ENCODE measurements around the gene CNTNAP2. TPM values are rescaled to one million over a fixed set of nuclear protein-coding genes. Genes with fewer than 3 reads are reported as not detected.
A peak's percentile ranks its signal among the peaks of the same experiment; 100 is the strongest.
"Not testable (repeated sequence)": the region's sequence is repeated elsewhere in the genome, so short reads cannot be mapped to it uniquely, and the experiment has no call there.

Gene CNTNAP2
- total RNA-seq, 4 donors from 2014 or later = 0.25 to 0.89 (median 0.30) TPM; not detected in 1

GRCh38 chr7:148330124-148330818 is 2213.7 kb downstream of the CNTNAP2 start:
- no peak overlapping the region for H3K4me3 ChIP-seq
- H3K9me3 ChIP-seq = no peaks in the 10 kb centered on the region
- no peak for DNase-seq (ENCODE audit: low spot score in 2 of 2)
- no peaks in the 10 kb centered on the region for H3K4me1 ChIP-seq
- TF ChIP-seq POLR2A (IDR thresholded peaks at IDR 0.05) (no peak), CTCF (IDR thresholded peaks at IDR 0.05) (no peak), EP300 (IDR thresholded peaks at IDR 0.05) (no peak), POLR2AphosphoS5 (IDR thresholded peaks at IDR 0.05) (no peak)
- H3K36me3 ChIP-seq = no peaks in the 10 kb centered on the region
- no peak overlapping the region for H3K27ac ChIP-seq
- 84% methylated on average over 15 of the region's 15 CpGs for WGBS
- H3K27me3 ChIP-seq = peaks cover 4% of the 10 kb centered on the region

GRCh38 chr7:148330822-148331221 is 2214.2 kb downstream of the CNTNAP2 start:
- no peaks in the 10 kb centered on the region for H3K9me3 ChIP-seq
- 88% methylated on average over 9 of the region's 9 CpGs for WGBS
- H3K27ac ChIP-seq = no peak overlapping the region
- peaks cover 4% of the 10 kb centered on the region for H3K27me3 ChIP-seq
- TF ChIP-seq POLR2A (IDR thresholded peaks at IDR 0.05) (no peak), POLR2AphosphoS5 (IDR thresholded peaks at IDR 0.05) (no peak), EP300 (IDR thresholded peaks at IDR 0.05) (no peak), CTCF (IDR thresholded peaks at IDR 0.05) (no peak)
- H3K4me3 ChIP-seq = no peak overlapping the region
- no peaks in the 10 kb centered on the region for H3K4me1 ChIP-seq
- no peaks in the 10 kb centered on the region for H3K36me3 ChIP-seq
- DNase-seq (ENCODE audit: low spot score in 2 of 2) = no peak

GRCh38 chr7:148331456-148331855 is 2214.9 kb downstream of the CNTNAP2 start:
- WGBS = 68% methylated on average over 11 of the region's 11 CpGs
- not testable (repeated sequence) for H3K27me3 ChIP-seq, H3K27ac ChIP-seq, H3K9me3 ChIP-seq, H3K4me1 ChIP-seq, H3K36me3 ChIP-seq, H3K4me3 ChIP-seq
- peak in 1 of 2 donors; percentile 73 for DNase-seq (ENCODE audit: low spot score in 2 of 2)

DNA sequence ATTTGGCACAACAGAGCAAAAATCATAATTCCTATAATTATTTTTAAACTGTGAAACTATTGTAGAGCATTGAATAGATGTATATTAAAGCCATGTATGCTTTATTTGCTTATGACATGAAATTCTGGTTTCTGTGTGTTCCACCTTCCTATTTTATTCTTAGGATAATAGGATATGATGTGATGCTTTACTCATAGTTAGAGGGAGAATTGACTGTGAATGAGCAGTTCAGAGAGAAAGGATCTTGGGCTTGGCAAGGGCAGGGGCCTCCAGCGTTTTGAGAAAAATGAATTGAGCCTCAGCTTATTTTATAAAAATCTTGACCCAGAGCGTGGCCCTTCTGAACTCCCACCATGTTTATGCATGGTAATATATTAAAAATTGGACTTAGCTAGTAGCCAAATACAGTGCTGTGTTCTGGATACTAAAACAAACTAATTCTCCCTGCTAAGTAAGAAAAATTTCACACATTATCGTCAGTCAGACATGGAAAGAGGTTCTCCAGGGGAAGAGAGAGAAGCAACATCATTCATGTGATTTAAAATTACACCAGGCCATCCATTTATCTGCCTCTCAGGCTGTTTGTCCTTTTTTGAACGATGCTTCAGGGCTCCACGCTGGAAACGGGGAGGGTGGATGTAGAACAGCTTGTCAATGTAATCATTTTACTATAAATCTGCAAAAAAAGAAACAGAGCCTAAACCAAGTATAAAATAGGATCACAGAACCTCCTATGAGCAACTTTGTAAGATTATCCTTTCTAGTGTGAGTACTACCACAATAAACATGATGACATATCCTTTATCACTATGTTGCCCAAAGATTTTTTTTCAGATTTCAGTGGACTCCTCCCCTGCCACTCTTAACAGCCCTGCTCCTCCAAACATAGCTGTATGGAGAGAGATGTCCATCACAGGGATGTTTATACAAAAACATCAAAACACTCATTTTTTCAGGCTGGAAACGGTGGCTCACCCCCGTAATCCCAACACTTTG is 2215.9 kb downstream of the CNTNAP2 start:
- H3K27me3 ChIP-seq = peaks cover 18% of the 10 kb centered on the region
- no peaks in the 10 kb centered on the region for H3K4me1 ChIP-seq
- no peak for DNase-seq (ENCODE audit: low spot score in 2 of 2)
- H3K4me3 ChIP-seq = no peak overlapping the region
- no peaks in the 10 kb centered on the region for H3K36me3 ChIP-seq
- TF ChIP-seq EP300 (IDR thresholded peaks at IDR 0.05) = no peak
- TF ChIP-seq POLR2A (IDR thresholded peaks at IDR 0.05) = no peak
- TF ChIP-seq CTCF (IDR thresholded peaks at IDR 0.05) = no peak
- H3K27ac ChIP-seq = no peak overlapping the region
- WGBS = 79% methylated on average over 8 of the region's 8 CpGs
- no peaks in the 10 kb centered on the region for H3K9me3 ChIP-seq

- Histone ChIP-seq H3K9me3 (no peaks in the 10 kb centered on the region), H3K27me3 (peaks cover 38% of the 10 kb centered on the region), H3K27ac (no peak overlapping the region), H3K4me1 (peaks cover 10% of the 10 kb centered on the region), H3K4me3 (no peak overlapping the region), H3K36me3 (no peaks in the 10 kb centered on the region)
- TF ChIP-seq POLR2AphosphoS5 (IDR thresholded peaks at IDR 0.05) (no peak), CTCF (IDR thresholded peaks at IDR 0.05) (no peak), EP300 (IDR thresholded peaks at IDR 0.05) (no peak), POLR2A (IDR thresholded peaks at IDR 0.05) (no peak)
- WGBS = 100% methylated on average over 1 of the region's 1 CpG
- no peak for DNase-seq (ENCODE audit: low spot score in 2 of 2)
These were observed 2217.9 kb downstream of the CNTNAP2 start for GRCh38 chr7:148334441-148334956.

All from suprapubic skin (tissue), 4 donors.